Measurements from ENCODE around the gene TCIRG1.

Gene TCIRG1

DNA sequence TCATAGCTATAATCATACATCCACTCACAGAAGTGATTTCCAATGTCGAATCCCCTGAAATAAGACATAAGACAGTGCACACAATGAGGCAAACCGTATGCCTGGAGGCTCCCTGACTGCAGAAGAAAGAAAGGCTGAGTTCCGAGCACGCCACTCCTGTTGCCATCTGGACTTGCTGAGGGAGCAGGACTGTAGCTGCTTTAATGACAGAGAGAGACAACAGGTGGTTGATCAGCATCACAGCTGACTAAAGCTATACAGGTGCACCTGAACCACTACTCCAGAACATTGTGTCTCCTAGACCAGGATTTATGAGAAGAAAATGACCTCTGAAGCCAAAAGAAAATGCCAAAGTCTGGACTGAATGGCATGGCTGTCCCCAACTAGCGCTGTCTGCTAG is 27.0 kb downstream of the TCIRG1 start:
- no peak for DNase-seq (ENCODE audit: low read depth in 1 of 2, low spot score in 1 of 2)
- H3K27ac ChIP-seq (replicated peaks), result no peak overlapping the region
- TF ChIP-seq GABPA (IDR thresholded peaks at IDR 0.05; ENCODE audit: low read depth) (no peak), SPI1 (IDR thresholded peaks at IDR 0.05; ENCODE audit: borderline replicate concordance, low read depth) (no peak), POLR2AphosphoS5 (IDR thresholded peaks at IDR 0.05; ENCODE audit: low read depth) (no peak)
- TF ChIP-seq, protein P1, sequence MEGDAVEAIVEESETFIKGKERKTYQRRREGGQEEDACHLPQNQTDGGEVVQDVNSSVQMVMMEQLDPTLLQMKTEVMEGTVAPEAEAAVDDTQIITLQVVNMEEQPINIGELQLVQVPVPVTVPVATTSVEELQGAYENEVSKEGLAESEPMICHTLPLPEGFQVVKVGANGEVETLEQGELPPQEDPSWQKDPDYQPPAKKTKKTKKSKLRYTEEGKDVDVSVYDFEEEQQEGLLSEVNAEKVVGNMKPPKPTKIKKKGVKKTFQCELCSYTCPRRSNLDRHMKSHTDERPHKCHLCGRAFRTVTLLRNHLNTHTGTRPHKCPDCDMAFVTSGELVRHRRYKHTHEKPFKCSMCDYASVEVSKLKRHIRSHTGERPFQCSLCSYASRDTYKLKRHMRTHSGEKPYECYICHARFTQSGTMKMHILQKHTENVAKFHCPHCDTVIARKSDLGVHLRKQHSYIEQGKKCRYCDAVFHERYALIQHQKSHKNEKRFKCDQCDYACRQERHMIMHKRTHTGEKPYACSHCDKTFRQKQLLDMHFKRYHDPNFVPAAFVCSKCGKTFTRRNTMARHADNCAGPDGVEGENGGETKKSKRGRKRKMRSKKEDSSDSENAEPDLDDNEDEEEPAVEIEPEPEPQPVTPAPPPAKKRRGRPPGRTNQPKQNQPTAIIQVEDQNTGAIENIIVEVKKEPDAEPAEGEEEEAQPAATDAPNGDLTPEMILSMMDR (IDR thresholded peaks at IDR 0.05; ENCODE audit: insufficient read depth, low read length), result no peak
- TF ChIP-seq, protein P2, sequence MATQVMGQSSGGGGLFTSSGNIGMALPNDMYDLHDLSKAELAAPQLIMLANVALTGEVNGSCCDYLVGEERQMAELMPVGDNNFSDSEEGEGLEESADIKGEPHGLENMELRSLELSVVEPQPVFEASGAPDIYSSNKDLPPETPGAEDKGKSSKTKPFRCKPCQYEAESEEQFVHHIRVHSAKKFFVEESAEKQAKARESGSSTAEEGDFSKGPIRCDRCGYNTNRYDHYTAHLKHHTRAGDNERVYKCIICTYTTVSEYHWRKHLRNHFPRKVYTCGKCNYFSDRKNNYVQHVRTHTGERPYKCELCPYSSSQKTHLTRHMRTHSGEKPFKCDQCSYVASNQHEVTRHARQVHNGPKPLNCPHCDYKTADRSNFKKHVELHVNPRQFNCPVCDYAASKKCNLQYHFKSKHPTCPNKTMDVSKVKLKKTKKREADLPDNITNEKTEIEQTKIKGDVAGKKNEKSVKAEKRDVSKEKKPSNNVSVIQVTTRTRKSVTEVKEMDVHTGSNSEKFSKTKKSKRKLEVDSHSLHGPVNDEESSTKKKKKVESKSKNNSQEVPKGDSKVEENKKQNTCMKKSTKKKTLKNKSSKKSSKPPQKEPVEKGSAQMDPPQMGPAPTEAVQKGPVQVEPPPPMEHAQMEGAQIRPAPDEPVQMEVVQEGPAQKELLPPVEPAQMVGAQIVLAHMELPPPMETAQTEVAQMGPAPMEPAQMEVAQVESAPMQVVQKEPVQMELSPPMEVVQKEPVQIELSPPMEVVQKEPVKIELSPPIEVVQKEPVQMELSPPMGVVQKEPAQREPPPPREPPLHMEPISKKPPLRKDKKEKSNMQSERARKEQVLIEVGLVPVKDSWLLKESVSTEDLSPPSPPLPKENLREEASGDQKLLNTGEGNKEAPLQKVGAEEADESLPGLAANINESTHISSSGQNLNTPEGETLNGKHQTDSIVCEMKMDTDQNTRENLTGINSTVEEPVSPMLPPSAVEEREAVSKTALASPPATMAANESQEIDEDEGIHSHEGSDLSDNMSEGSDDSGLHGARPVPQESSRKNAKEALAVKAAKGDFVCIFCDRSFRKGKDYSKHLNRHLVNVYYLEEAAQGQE (IDR thresholded peaks at IDR 0.05; ENCODE audit: insufficient replicate concordance, low read depth), result no peak
- no peak overlapping the region for H3K4me3 ChIP-seq (replicated peaks; ENCODE audit: insufficient read depth, low read length)
- H3K27me3 ChIP-seq (ENCODE audit: insufficient read depth, poor library complexity, severe bottlenecking), result no peaks in the 10 kb centered on the region

DNA sequence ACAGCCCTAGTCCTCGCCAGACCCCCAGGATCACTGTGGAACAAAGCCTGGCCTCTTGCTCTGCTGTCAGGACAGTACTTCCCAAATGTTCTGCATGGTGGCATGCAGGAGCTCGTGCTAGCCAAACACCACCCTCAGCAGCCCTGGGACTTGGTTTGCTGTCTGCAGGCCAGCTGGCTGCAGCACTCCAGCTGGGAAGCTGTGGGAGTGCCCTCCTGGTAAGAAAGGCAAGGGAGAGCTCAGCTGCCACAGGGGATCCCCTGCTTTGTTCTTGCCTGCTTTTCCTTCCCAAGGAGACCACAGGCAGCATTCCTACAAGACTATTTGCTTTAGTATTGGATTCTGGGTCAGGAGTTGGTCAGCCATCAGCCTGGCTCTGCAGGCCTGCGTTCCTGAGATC is 27.9 kb downstream of the TCIRG1 start:
- DNase-seq (ENCODE audit: low read depth in 1 of 2, low spot score in 1 of 2), result no peak
- TF ChIP-seq GABPA (IDR thresholded peaks at IDR 0.05; ENCODE audit: low read depth) (no peak), SPI1 (IDR thresholded peaks at IDR 0.05; ENCODE audit: borderline replicate concordance, low read depth) (no peak), POLR2AphosphoS5 (IDR thresholded peaks at IDR 0.05; ENCODE audit: low read depth) (no peak)
- TF ChIP-seq, protein P1 (IDR thresholded peaks at IDR 0.05; ENCODE audit: insufficient read depth, low read length), result no peak
- TF ChIP-seq, protein P2 (IDR thresholded peaks at IDR 0.05; ENCODE audit: insufficient replicate concordance, low read depth), result no peak
- Histone ChIP-seq H3K4me3 (replicated peaks; ENCODE audit: insufficient read depth, low read length) (no peak overlapping the region), H3K27ac (replicated peaks) (no peak overlapping the region), H3K27me3 (ENCODE audit: insufficient read depth, poor library complexity, severe bottlenecking) (no peaks in the 10 kb centered on the region)

DNA sequence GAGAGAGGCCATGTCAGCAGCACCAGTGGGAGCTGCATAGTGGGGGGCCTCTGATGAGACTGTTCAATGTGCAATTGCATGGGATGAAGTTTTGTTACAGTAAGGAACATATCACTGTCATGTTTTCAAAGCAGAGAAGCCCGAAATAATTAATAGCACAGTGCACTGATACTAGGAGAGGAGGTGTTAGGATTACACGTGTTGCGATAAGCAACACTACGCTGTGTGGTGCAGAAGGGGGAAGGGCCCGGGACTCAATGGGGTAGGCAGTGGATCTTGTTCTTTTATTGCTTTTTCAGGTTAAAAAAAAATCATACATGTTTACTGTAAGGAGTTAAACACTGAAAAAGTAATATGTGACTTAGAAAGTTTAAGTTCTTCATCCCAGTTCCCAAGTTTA is 29.2 kb downstream of the TCIRG1 start:
- TF ChIP-seq, protein P2 (IDR thresholded peaks at IDR 0.05; ENCODE audit: insufficient replicate concordance, low read depth), result no peak
- no peak for TF ChIP-seq POLR2AphosphoS5 (IDR thresholded peaks at IDR 0.05; ENCODE audit: low read depth)
- TF ChIP-seq SPI1 (IDR thresholded peaks at IDR 0.05; ENCODE audit: borderline replicate concordance, low read depth), result no peak
- TF ChIP-seq GABPA (IDR thresholded peaks at IDR 0.05; ENCODE audit: low read depth), result no peak
- TF ChIP-seq, protein P1 (IDR thresholded peaks at IDR 0.05; ENCODE audit: insufficient read depth, low read length), result no peak
- no peak for DNase-seq (ENCODE audit: low read depth in 1 of 2, low spot score in 1 of 2)
- Histone ChIP-seq H3K27me3 (ENCODE audit: insufficient read depth, poor library complexity, severe bottlenecking) (no peaks in the 10 kb centered on the region), H3K4me3 (replicated peaks; ENCODE audit: insufficient read depth, low read length) (no peak overlapping the region), H3K27ac (replicated peaks) (no peak overlapping the region)

Data from HL-60 (cell line).